HepG2 (cell line): ENCODE data around the gene MAB21L4. TPM values are rescaled to one million over a fixed set of nuclear protein-coding genes. Genes with fewer than 3 reads are reported as not detected.

ENCODE experiments used
- GPN1 ChIP-seq: sonication (generic); formaldehyde crosslinking; IDR thresholded peaks from 2 replicates; pipeline ENCODE4 v1.5.1; 2020; ENCODE audit warnings: missing genetic modification reagents, borderline replicate concordance
- HNRNPK ChIP-seq: fragments of 200-400 bp; formaldehyde crosslinking; IDR thresholded peaks from 2 replicates; pipeline ENCODE4 v1.6.1; 2018; ENCODE audit warnings: low read length, low read depth, moderate library complexity, mild to moderate bottlenecking; ENCODE audit not compliant: poor library complexity, severe bottlenecking
- KDM5B ChIP-seq: sonication (generic); formaldehyde crosslinking; IDR thresholded peaks from 2 replicates; pipeline ENCODE4 v1.4.0; 2020; ENCODE audit warnings: missing genetic modification reagents, mild to moderate bottlenecking, borderline replicate concordance
- NFIC ChIP-seq: IDR thresholded peaks from 2 replicates; pipeline ENCODE4 v1.6.1; 2012; ENCODE audit warnings: mild to moderate bottlenecking, low read length, inconsistent platforms
- PATZ1 ChIP-seq: sonication (generic); formaldehyde crosslinking; IDR thresholded peaks from 2 replicates; pipeline ENCODE4 v1.4.0; 2020; ENCODE audit warnings: missing genetic modification reagents
- SAP130 ChIP-seq: IDR thresholded peaks from 2 replicates; pipeline ENCODE4 v1.6.1; 2016; ENCODE audit warnings: low read depth
- TGIF2 ChIP-seq: IDR thresholded peaks from 2 replicates; pipeline ENCODE4 v1.6.1; 2016; ENCODE audit warnings: control low read depth, missing compliant biosample characterization
- ZNF33B ChIP-seq: sonication (generic); formaldehyde crosslinking; IDR thresholded peaks from 2 replicates; pipeline ENCODE4 v1.5.1; 2020; ENCODE audit warnings: mild to moderate bottlenecking, missing genetic modification reagents
- polyA plus RNA-seq, 8 experiments: library from polyadenylated mRNA; depleted of rRNA in 3 of 8; stranded (reverse) in 7 of 8; unstranded in 1 of 8; fragments of >200 nt; fragmentation: Illumina TruSeq in 4 of 8; extraction: Trizol in 4 of 8; gene quantifications; 2 replicates each; pipeline versions ENCODE4 v1.2.1 to v1.2.3, GENCODE V29; 2011 to 2016; ENCODE audit warnings: low read depth in 4 of 8, missing spikeins in 1 of 8, mixed read lengths in 1 of 8; ENCODE audit not compliant: insufficient read depth in 1 of 8
- total RNA-seq, 5 experiments: library from RNA; depleted of rRNA; stranded (reverse); fragments of >200 nt; fragmentation: Illumina TruSeq; extraction: Trizol; gene quantifications; 2 replicates each; pipeline ENCODE4 v1.2.3, GENCODE V29; 2016; ENCODE audit warnings: low read depth in 1 of 5
- TF ChIP-seq, protein P1 (sequence below): sonication (generic); formaldehyde crosslinking; IDR thresholded peaks from 2 replicates; pipeline ENCODE4 v1.4.0; 2020; ENCODE audit warnings: missing genetic modification reagents
- TF ChIP-seq, protein P2 (sequence below): sonication (generic); formaldehyde crosslinking; IDR thresholded peaks from 2 replicates; pipeline ENCODE4 v1.4.0; 2020; ENCODE audit warnings: mild to moderate bottlenecking, low read depth, missing genetic modification reagents

Gene MAB21L4
- total and polyA plus RNA-seq, 2 of the 13 experiments (the other 11 are each of a cell fraction or from before 2014, with no cell fraction given) = 3.0 to 14.0 TPM

DNA sequence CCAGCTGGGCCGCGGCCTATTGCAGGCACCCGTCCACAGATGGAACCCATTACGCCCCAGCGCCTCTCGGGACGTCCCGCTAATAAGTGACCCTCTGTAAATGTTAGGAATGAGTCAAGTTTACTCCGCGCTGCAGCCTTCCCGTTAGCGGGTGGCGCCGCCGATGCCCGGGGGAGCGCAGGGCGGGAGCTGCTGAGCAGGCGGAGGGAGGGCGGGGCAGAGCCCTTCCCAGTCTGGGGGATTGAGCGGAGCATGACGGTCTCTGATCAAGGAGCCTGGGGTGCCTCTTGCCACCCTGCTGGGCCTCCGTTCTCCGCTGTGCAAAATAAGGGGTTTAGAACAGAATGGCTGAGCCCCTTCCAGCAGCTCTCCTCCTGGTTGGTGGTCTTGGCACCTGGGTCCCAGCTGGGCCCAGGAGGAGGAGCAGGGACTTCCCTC lies 20.6 kb upstream of the MAB21L4 start (continued):
- no peak for TF ChIP-seq TGIF2 (CRISPR knock-in tag)
- TF ChIP-seq, protein P1, sequence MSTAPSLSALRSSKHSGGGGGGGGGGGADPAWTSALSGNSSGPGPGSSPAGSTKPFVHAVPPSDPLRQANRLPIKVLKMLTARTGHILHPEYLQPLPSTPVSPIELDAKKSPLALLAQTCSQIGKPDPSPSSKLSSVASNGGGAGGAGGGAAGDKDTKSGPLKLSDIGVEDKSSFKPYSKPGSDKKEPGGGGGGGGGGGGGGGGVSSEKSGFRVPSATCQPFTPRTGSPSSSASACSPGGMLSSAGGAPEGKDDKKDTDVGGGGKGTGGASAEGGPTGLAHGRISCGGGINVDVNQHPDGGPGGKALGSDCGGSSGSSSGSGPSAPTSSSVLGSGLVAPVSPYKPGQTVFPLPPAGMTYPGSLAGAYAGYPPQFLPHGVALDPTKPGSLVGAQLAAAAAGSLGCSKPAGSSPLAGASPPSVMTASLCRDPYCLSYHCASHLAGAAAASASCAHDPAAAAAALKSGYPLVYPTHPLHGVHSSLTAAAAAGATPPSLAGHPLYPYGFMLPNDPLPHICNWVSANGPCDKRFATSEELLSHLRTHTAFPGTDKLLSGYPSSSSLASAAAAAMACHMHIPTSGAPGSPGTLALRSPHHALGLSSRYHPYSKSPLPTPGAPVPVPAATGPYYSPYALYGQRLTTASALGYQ (CRISPR knock-in tag) = no peak
- TF ChIP-seq HNRNPK = no peak
- TF ChIP-seq ZNF33B (CRISPR knock-in tag) = no peak
- TF ChIP-seq GPN1 = no peak
- TF ChIP-seq, protein P2, sequence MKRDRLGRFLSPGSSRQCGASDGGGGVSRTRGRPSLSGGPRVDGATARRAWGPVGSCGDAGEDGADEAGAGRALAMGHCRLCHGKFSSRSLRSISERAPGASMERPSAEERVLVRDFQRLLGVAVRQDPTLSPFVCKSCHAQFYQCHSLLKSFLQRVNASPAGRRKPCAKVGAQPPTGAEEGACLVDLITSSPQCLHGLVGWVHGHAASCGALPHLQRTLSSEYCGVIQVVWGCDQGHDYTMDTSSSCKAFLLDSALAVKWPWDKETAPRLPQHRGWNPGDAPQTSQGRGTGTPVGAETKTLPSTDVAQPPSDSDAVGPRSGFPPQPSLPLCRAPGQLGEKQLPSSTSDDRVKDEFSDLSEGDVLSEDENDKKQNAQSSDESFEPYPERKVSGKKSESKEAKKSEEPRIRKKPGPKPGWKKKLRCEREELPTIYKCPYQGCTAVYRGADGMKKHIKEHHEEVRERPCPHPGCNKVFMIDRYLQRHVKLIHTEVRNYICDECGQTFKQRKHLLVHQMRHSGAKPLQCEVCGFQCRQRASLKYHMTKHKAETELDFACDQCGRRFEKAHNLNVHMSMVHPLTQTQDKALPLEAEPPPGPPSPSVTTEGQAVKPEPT = no peak
- no peak for TF ChIP-seq KDM5B (CRISPR knock-in tag)
- TF ChIP-seq PATZ1 = 0 out of 2 replicates have a peak, but pooled peaks have one; percentile 13
- peak; percentile 14; the same call in 1 of the 2 replicates for TF ChIP-seq SAP130 (CRISPR knock-in tag)
- no peak for TF ChIP-seq NFIC
